ENCODE data around the gene ASGR2.
A peak's percentile ranks its signal among the peaks of the same experiment; 100 is the strongest.

The ASGR2 gene

DNA sequence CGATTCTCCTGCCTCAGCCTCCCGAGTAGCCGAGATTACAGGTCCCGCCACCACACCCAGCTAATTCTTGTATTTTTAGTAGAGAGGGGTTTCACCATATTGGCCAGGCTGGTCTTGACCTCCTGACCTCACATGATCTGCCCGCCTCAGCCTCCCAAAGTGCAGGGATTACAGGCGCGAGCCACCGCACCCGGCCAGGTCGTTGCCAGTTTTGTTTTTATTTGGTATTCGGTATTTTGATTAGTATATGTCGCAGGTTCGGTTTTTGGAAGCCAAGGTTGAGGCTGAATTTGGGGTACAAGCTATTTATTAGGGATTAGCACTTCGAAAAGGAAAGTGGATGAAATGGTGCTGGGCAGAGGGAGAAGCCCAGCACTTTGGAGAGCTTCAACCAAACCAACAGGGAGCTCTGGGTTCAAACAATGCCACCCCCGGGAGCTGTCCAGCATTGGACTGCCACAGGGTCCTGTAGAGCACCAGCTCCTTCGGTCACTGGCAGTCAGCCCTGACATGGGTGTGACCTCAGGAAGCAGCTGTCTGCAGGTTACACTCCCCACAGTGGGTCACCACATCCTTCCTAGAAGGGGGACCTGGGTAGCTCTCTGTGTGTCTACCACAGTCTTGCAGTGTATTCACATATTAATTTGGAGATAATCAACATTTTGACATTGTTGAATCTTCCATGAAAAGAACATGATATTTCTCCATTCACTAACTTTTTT, 33.1 kb downstream of the ASGR2 start:
- TF ChIP-seq GATA3 (IDR thresholded peaks at IDR 0.05; ENCODE audit: low read depth, low read length) (no peak), GATA2 (IDR thresholded peaks at IDR 0.05; ENCODE audit: low read depth, low read length) (no peak)

DNA sequence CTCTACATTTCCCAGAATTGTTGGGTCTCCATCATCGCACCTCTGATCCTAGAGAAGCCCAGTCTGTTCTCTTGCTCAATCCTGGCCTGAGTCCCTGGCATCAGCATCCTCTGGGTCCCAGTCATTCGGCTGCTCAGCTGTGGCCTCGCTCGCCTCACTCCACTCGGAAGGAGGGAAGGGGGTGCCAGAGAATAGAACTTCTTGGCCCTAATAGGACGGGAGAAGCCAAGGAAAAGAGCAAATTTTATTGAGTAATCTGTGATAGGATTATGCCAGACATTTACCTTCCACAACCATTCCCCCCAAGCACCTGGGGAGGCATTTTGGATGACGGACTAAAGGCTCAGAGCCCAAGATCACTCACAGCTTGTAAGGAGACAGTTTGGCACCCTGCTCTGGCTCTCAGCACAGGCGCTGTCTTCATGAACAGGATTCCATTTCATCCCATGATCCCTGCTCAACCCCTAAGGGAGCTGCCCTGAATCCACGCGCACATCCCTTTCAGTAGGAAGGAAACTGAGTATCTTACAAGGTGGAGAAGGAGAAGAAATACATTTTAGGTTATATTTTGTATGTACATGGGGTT, 34.1 kb downstream of the ASGR2 start:
- TF ChIP-seq GATA2 (IDR thresholded peaks at IDR 0.05; ENCODE audit: low read depth, low read length): no peak

DNA sequence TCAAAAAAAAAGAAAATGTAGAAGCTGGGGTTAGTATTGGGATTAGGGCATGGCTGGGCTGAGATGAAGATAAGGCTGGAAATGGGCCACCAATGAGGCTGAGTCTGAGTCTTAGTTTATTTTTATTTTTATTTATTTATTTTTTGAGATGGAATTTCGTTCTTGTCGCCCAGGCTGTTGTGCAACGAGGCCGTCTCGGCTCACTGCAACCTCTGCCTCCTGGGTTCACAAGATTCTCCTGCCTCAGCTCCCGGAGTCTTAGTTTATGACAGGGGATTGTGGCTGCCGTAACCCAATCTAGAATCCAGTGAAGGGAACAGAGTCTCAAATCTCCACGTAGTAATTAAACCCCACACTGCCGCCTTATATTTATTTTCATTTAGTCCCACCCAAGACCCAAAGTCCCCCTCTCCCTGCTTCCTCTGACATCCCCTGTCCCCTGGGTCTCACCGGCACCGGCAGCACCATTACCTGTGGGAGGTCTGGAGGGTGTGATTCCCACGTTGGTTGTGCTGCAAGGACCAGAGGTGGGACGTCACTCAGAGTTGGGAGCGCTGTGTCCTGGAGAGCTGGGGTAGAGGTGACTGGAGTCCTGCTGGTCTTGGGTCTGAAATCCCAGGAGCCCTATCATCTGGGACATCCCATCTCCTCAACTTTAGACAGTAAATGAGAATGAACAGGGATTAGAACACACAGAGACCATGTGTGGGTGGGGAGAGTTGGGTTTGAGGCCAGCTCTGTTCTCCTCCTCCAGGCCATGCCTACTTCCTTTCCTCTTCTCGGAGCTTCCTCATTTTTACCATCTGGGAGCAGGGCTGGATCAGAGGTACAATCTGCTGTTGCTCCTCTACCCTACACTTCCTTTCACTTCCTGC, 34.8 kb downstream of the ASGR2 start, which contains the start of gene CLEC10A:
CLEC10A (minus strand) TSS at position 671 of the 875 bp plus-strand sequence. CDS start 1,439 bp downstream, outside the sequence.
- TF ChIP-seq GATA2 (IDR thresholded peaks at IDR 0.05; ENCODE audit: low read depth, low read length) (no peak), GATA3 (IDR thresholded peaks at IDR 0.05; ENCODE audit: low read depth, low read length) (no peak)

DNA sequence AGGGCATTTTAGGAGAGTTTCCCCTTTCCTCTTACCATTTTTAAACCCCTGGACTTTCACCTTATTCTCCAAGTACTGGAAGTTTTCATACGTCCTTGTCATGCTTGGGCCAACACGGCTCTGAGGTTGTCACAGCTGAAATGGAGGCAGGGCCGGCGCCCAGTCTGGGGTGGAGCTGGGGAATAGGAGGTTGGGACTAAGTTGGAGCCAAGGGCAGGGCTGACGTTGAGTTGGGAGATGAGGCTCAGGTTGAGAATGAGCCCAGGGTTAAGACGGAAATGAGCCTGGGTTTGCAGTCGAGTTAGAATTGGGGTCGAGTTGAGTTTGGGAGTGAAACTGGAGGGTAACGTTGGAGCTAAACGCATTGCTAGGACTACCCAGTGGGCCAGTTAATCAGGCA, 35.9 kb downstream of the ASGR2 start:
- TF ChIP-seq GATA2 (IDR thresholded peaks at IDR 0.05; ENCODE audit: low read depth, low read length): no peak
- no peak for TF ChIP-seq GATA3 (IDR thresholded peaks at IDR 0.05; ENCODE audit: low read depth, low read length)

DNA sequence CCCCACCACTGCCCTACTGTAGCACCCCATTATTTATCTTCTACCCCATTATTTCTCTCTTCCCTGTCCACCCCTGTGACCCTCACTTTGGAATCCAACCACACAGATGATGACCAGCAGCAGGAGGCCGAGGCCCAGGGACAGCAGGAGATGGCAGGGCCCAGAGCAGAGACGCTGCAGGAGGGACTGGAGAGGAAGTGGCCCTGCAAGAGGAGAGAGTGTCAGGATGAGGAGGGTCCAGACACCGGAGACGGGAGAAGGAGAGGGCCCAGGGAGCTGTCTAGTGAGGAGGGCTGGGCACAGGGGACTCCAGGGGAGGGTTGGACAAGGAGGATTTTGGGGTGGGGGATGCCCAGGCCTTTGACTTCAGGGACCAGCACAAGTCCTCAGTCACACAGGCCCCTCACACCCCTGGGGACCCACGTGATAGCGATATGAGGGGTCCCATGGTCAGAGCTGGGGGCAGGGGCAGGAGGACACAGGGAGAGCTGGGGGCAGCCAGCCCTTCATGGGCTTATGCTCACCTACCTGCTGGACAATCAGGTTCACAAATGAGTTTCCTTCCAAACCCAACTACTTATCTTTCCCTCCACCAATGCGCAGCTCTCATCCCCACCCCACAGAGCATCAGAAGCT, 36.6 kb downstream of the ASGR2 start:
- TF ChIP-seq GATA3 (IDR thresholded peaks at IDR 0.05; ENCODE audit: low read depth, low read length): no peak
- no peak for TF ChIP-seq GATA2 (IDR thresholded peaks at IDR 0.05; ENCODE audit: low read depth, low read length)

DNA sequence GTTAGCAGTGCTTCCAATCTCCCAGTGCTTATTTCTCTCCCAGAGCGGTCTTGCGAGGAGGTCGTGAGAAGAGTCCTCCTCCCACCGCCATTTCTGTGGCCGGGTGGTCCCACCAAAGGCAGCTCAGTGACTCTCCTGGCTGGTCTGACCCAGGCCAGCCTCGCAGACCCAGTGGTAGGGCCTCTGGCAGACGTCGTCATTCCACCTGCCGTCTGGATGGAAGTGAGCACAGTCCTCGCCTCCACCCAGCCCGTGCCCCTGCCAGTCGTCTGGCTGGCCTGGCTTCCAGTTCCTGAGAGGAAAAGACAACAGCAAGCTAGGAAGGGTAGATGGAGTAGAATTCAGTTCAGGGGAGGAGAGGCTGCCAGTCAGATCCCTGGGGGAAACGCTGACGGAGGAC, 39.7 kb downstream of the ASGR2 start:
- TF ChIP-seq GATA3 (IDR thresholded peaks at IDR 0.05; ENCODE audit: low read depth, low read length) (no peak), GATA2 (IDR thresholded peaks at IDR 0.05; ENCODE audit: low read depth, low read length) (no peak)

DNA sequence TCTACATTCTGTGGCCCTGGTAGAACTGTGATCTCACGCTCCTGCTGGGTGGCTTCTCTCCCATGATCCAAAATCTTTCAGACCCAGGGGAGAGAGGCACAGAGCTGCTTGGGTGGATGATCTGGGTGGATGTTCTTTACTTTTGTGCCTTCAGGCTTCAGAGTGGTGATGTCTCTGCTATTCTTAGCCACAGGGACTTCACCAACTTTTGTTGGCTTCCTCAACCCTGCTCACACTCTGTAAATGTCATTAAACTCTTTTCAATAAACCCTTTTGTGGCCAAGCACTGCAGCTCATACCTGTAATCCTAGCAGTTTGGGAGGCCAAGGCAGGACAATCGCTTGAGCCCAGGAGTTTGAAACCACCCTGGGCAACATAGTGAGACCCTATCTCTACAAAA, 42.2 kb downstream of the ASGR2 start:
- TF ChIP-seq GATA3 (IDR thresholded peaks at IDR 0.05; ENCODE audit: low read depth, low read length) (no peak), GATA2 (IDR thresholded peaks at IDR 0.05; ENCODE audit: low read depth, low read length) (no peak)

DNA sequence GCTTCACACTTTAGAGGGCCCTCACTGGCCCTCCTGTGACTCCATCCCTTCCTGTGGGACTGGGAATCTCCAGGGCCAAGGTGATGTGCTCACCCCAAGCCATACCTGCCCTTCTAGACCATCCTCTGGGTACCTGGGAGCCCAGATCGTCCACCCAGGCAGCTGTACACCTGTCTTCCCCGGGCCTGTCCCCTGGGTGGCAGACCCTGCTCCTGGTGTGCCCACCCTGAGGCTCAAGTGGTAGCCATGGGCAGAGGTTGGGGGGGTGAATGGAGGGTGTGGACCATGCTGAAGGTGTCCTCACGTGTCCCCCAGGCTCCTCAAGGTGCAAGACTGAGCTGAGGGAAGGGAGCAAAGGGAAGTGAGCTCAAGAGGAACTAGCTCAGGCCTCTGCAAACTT, 43.9 kb downstream of the ASGR2 start:
- no peak for TF ChIP-seq GATA2 (IDR thresholded peaks at IDR 0.05; ENCODE audit: low read depth, low read length)
- TF ChIP-seq GATA3 (IDR thresholded peaks at IDR 0.05; ENCODE audit: low read depth, low read length): no peak

DNA sequence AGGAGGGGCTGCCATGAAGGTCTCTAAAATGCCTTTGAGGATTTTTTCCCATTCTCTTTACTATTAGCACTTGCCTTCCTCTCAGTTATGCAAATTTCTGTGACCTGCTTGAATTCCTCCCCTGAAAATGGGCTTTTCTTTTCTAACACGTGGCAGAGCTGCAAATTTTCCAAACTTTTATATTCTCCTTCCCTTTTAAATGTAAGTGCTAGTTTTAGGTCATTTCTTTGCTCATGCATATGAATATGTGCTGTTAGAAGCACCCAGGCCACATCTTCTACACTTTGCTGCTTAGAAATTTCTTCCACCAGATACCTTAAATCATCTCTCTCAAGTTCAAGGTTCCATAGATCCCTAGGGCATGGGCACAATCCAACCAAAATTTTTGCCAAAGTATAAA, 46.4 kb downstream of the ASGR2 start:
- TF ChIP-seq GATA3 (IDR thresholded peaks at IDR 0.05; ENCODE audit: low read depth, low read length): no peak
- TF ChIP-seq GATA2 (IDR thresholded peaks at IDR 0.05; ENCODE audit: low read depth, low read length): no peak

DNA sequence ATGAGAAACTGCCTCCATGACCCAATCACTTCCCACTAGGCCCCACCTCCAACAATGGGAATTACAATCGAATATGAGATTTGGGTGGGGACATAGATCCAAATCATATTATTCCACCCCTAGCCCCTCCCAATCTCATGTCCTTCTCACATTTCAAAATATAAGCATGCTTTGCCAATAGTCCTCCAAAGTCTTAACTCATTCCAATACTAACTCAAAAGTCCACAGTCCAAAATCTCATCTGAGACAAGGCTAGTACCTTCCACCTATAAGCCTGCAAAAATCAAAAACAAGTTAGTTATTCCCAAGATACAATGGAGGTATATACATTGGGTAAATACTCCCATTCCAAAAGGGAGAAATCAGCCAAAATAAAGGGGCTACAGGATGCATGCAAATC, 47.4 kb downstream of the ASGR2 start:
- TF ChIP-seq GATA3 (IDR thresholded peaks at IDR 0.05; ENCODE audit: low read depth, low read length) (no peak), GATA2 (IDR thresholded peaks at IDR 0.05; ENCODE audit: low read depth, low read length) (no peak)

DNA sequence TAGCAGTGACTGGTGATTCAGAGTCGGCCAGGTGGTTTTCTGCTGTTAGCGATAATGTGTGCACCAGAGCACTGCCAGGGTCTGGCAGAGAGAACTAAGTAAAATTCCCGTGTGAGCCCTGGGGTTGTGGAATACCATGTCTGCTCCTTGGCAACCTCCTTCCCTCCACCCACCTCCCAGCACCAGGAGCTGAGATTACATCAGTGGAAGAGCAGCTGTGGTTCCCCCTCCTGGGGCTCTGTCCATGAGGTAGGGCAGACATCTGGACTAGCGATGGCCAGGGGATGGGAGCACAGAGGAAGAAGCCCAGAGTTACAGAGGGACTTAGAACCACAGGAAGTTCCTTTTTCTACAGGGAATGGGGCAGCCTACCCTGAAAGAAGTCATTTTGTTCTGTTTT, 50.4 kb downstream of the ASGR2 start:
- TF ChIP-seq GATA3 (IDR thresholded peaks at IDR 0.05; ENCODE audit: low read depth, low read length) (no peak), GATA2 (IDR thresholded peaks at IDR 0.05; ENCODE audit: low read depth, low read length) (0 out of 2 replicates have a peak, but pooled peaks have one; percentile 18)

DNA sequence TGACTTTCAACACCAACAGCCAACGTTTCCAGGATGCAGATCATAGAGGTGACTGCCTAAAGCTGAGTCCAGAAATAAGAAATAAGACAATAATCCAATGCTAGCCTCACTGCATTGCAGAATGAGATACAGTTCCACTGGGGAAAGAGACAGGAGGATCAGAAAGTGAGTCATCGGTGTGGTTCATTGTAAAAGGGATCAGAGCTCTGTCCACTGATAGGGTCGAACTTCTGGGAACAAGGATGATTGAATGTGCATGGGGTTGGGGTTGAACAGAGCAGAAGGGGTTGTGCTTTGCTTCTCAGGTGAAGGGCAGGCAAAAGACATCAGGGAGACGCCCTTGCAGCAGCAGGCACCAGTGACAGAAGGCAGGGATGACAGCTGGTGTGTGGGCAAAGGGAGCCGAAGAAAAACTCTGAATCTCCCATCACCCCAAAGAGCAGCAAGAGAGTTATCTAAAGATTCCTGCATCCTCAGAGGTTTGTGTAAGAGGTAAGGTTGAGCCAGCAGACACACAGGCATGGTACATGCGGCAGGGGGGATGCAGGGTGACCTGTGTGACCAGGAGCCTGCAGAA, 51.0 kb downstream of the ASGR2 start:
- no peak for TF ChIP-seq GATA2 (IDR thresholded peaks at IDR 0.05; ENCODE audit: low read depth, low read length)
- TF ChIP-seq GATA3 (IDR thresholded peaks at IDR 0.05; ENCODE audit: low read depth, low read length): no peak

DNA sequence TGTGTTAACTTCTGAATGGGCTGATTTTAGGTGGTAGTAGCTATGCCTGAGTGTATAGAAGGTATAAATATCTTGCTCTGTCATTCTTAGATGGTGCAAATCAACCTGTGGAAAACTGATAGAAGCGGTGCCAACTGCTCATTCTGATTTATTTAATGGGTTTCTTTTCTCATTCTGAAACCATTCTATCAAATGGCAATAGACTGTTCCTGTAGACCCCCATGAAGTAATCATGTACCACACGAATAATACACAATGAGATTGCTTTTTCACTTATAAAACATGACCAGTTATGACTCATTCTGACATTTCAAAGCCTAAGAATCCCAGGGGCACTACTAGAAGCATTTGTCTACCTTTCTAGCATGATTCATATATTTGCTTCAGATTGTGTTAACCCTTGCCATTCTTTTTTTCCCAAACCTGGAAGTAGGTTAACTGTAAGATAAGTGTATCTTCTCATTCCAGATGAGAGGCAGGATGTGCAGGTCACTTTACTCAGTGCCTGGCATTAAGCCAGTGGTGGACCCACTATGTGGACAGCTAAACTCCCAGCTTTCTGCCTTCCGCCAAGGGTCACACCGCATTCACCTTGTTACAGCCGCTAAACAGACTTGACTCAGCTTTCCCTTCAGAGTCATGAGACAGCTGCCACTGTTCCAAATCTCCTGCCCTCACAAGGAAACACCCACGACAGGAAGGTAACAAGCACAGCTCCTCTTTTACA, 54.3 kb downstream of the ASGR2 start:
- TF ChIP-seq GATA3 (IDR thresholded peaks at IDR 0.05; ENCODE audit: low read depth, low read length) (no peak), GATA2 (IDR thresholded peaks at IDR 0.05; ENCODE audit: low read depth, low read length) (no peak)

Measured in SH-SY5Y (cell line).